ENCODE results near the gene CRPPA. TPM values are rescaled to one million over a fixed set of nuclear protein-coding genes. Genes with fewer than 3 reads are reported as not detected.

CRPPA gene
- total RNA-seq (0.87 and 1.2 TPM in 2 replicates), polyA plus RNA-seq (0.10 and 0.16 TPM in 2 replicates), polyA minus RNA-seq (0.36 and 0.86 TPM in 2 replicates)
- 0.91 TPM for total RNA-seq (2013)

- Histone ChIP-seq H2AFZ (ENCODE audit: insufficient read depth, low read depth, low read length, poor library complexity, severe bottlenecking) (peak within 1 kb of the TSS; percentile 98), H3K4me3 (ENCODE audit: control extremely low read depth in 1 of 5, extremely low read depth in 1 of 5, insufficient read depth in 1 of 5, low read depth in 2 of 5, low read length in 4 of 5) (peak within 1 kb of the TSS; percentile 55 to 86 (median 65)), H3K27me3 (replicated peaks in 1 of 4; ENCODE audit: control extremely low read depth in 1 of 4, control insufficient read depth in 3 of 4, insufficient read depth in 4 of 4, low read length in 3 of 4) (no peaks in the 10 kb centered on the region), H3K4me2 (replicated peaks; ENCODE audit: low read depth, low read length, poor library complexity, severe bottlenecking) (peak within 1 kb of the TSS; percentile 95), H3K79me2 (ENCODE audit: control insufficient read depth, insufficient read depth, low read length) (no peaks in the 10 kb centered on the region), H3K36me3 (replicated peaks in 1 of 2; ENCODE audit: control extremely low read depth in 1 of 2, control insufficient read depth in 1 of 2, extremely low read depth in 1 of 2, insufficient read depth in 2 of 2, low read length in 1 of 2) (no peaks in the 10 kb centered on the region), H3K27ac (ENCODE audit: low read length in 2 of 2) (peak within 1 kb of the TSS; percentile 78 to 81), H3K9ac (ENCODE audit: low read length) (peak within 1 kb of the TSS; percentile 78), H4K20me1 (ENCODE audit: control insufficient read depth, insufficient read depth, low read length, poor library complexity, severe bottlenecking) (no peaks in the 10 kb centered on the region), H3K4me1 (ENCODE audit: control insufficient read depth in 2 of 2, insufficient read depth in 2 of 2, low read length in 2 of 2) (peaks cover 10 to 14% of the 10 kb centered on the region in 2 donors), H3K9me3 (ENCODE audit: control extremely low read depth in 1 of 3, control insufficient read depth in 2 of 3, insufficient read depth in 1 of 3, low read length in 2 of 3) (no peaks in the 10 kb centered on the region)
- peaks cover 24% of the 10 kb centered on the region for H3K4me1 Mint-ChIP-seq
- H3K4me3 Mint-ChIP-seq = peak within 1 kb of the TSS; percentile 95
- POLR2A ChIA-PET = interaction anchor here (1.8 kb wide), 1 partner anchor 224 kb away, joined by 7 read pairs; the partner anchor contains the start of genes ANKMY2 and BZW2
- H3K9me3 Mint-ChIP-seq (ENCODE audit: insufficient read depth) = no peaks in the 10 kb centered on the region
- peak within 1 kb of the TSS; percentile 95 for H3K27ac Mint-ChIP-seq
- TF ChIP-seq EZH2 (IDR thresholded peaks at IDR 0.05; ENCODE audit: borderline replicate concordance, insufficient read depth, low read depth, low read length, poor library complexity, severe bottlenecking) (no peak), CTCF (IDR thresholded peaks at IDR 0.05) (no peak)
- CTCF ChIA-PET = interaction anchor here (3.0 to 3.4 kb wide), 2 partner anchors 12 to 143 kb away, joined by 13 to 31 read pairs; no protein-coding TSS in a partner anchor
- 11% methylated on average over 47 of the region's 50 CpGs for whole genome bisulfite sequencing (ENCODE audit: insufficient coverage)
- DNase-seq (no peak), ATAC-seq (ENCODE audit: low read depth) (peak; percentile 18)
- no peaks in the 10 kb centered on the region for H3K27me3 Mint-ChIP-seq
- intact Hi-C loops (cut with micrococcal nuclease) = loop anchor here (2.0 to 5.0 kb wide), 3 partner anchors 333 to 1516 kb away; partner anchors contain the start of gene AHR
Observed at GRCh38 chr7:16421333-16422102, at the start of gene CRPPA. Gene CRPPA, minus strand, starts transcription at chr7:16421538. Its CDS starts 216 bp downstream, at chr7:16421322.
